Vagina (tissue), 2 donors: ENCODE results near the gene UBQLN4. TPM values are rescaled to one million over a fixed set of nuclear protein-coding genes. Genes with fewer than 3 reads are reported as not detected.

ENCODE experiments used
- DNase-seq, 2 donors: peaks; one replicate each; pipeline ENCODE4 v3.0.0-alpha.2; 2017; ENCODE audit errors: extremely low spot score in 2 of 2
- H3K27ac ChIP-seq: fragments of 200-600 bp; sonication (generic); one replicate; pipeline ENCODE4 v1.5.1; 2019
- H3K27me3 ChIP-seq: fragments of 200-600 bp; sonication (generic); one replicate; pipeline ENCODE4 v1.5.1; 2019
- H3K36me3 ChIP-seq, 2 donors: fragments of 200-600 bp; sonication (generic); one replicate each; pipeline ENCODE4 v1.5.1; 2017 to 2019
- H3K4me1 ChIP-seq: fragments of 200-600 bp; sonication (generic); one replicate; pipeline ENCODE4 v1.5.1; 2019
- H3K4me3 ChIP-seq, 2 donors: fragments of 200-600 bp; sonication (generic); 1 replicate in 1 of 2; 2 replicates in 1 of 2; pipeline ENCODE4 v1.5.1; 2016 to 2019
- H3K9me3 ChIP-seq: fragments of 200-600 bp; sonication (generic); one replicate; pipeline ENCODE4 v1.5.1; 2019
- POLR2A ChIP-seq, 2 donors: fragments of 450-650 bp; IDR thresholded peaks; one replicate each; pipeline ENCODE4 v1.6.1; 2017; ENCODE audit warnings: antibody characterized with exemption in 2 of 2, mild to moderate bottlenecking in 2 of 2, moderate library complexity in 2 of 2
- POLR2AphosphoS5 ChIP-seq, 2 donors: sonication (generic); formaldehyde crosslinking; IDR thresholded peaks; one replicate each; pipeline ENCODE4 v1.9.0; 2017; ENCODE audit warnings: antibody characterized with exemption in 2 of 2, mild to moderate bottlenecking in 2 of 2, low read depth in 1 of 2; ENCODE audit not compliant: insufficient read depth in 1 of 2
- intact Hi-C: fragments of 100-400 bp; cut with DNase I; formaldehyde crosslinking; loops from one replicate; pipeline ENCODE4 v1.15.1; 2023
- total RNA-seq: library from RNA; depleted of rRNA; stranded (reverse); fragments of >200 nt; gene quantifications from one replicate; pipeline ENCODE4 v1.2.3, GENCODE V29; 2016
- TF ChIP-seq, protein P1 (sequence below), 3 experiments: fragments of 450-650 bp in 2 of 3; fragments of 200-600 bp in 1 of 3; sonication (generic) in 1 of 3; IDR thresholded peaks; one replicate each; pipeline ENCODE4 v1.5.1; 2017 to 2019; ENCODE audit warnings: antibody characterized with exemption in 3 of 3, mild to moderate bottlenecking in 2 of 3, moderate library complexity in 2 of 3

Gene UBQLN4
- total RNA-seq, 1 donor from 2014 or later: 27.0 TPM

DNA sequence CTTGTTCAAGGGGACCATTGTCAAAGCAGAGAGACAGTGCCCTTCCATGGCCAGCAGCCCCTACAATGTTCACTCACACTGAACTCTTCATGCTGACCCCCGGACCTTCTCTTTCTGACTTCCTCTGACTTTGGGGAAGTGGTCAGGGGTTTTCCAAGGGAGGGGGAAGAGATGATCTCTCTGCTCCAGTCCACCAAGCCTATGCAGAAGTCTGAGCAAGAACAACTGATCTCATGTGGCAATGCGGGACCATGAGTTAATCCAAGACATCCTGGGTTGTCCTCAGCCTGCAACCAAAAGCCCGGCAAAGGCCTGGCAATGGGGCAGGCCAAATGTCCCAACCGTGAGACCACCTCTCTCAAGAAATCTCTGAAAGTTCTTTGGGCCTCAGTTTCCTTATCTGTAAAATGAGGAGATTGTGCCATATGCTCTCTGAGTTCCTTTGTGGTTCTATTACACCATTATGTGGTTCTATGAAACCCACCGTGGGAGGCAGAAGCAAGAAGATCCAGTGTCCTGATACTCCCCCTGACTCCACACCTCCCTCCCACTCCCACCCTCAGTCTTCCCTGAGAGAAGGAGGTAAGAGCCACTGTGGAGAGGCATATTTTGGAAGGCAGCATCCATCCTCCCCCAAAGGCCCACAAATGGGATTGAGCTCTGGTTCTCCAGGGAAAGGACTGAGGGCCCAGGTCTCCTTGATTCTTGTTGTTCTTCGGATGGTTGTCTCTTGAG lies 63.4 kb downstream of the UBQLN4 start:
- TF ChIP-seq POLR2A (IDR thresholded peaks at IDR 0.05) (no peak), POLR2AphosphoS5 (IDR thresholded peaks at IDR 0.05; ENCODE audit: insufficient read depth in 1 of 2, low read depth in 1 of 2) (no peak)
- TF ChIP-seq, protein P1, sequence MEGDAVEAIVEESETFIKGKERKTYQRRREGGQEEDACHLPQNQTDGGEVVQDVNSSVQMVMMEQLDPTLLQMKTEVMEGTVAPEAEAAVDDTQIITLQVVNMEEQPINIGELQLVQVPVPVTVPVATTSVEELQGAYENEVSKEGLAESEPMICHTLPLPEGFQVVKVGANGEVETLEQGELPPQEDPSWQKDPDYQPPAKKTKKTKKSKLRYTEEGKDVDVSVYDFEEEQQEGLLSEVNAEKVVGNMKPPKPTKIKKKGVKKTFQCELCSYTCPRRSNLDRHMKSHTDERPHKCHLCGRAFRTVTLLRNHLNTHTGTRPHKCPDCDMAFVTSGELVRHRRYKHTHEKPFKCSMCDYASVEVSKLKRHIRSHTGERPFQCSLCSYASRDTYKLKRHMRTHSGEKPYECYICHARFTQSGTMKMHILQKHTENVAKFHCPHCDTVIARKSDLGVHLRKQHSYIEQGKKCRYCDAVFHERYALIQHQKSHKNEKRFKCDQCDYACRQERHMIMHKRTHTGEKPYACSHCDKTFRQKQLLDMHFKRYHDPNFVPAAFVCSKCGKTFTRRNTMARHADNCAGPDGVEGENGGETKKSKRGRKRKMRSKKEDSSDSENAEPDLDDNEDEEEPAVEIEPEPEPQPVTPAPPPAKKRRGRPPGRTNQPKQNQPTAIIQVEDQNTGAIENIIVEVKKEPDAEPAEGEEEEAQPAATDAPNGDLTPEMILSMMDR (IDR thresholded peaks at IDR 0.05): no peak
- no peaks in the 10 kb centered on the region for H3K9me3 ChIP-seq
- intact Hi-C loops: no loop called here
- H3K27me3 ChIP-seq: no peaks in the 10 kb centered on the region
- no peak for DNase-seq
- H3K27ac ChIP-seq: no peak overlapping the region
- no peak overlapping the region for H3K4me3 ChIP-seq
- H3K4me1 ChIP-seq: no peaks in the 10 kb centered on the region
- H3K36me3 ChIP-seq: no peaks in the 10 kb centered on the region

DNA sequence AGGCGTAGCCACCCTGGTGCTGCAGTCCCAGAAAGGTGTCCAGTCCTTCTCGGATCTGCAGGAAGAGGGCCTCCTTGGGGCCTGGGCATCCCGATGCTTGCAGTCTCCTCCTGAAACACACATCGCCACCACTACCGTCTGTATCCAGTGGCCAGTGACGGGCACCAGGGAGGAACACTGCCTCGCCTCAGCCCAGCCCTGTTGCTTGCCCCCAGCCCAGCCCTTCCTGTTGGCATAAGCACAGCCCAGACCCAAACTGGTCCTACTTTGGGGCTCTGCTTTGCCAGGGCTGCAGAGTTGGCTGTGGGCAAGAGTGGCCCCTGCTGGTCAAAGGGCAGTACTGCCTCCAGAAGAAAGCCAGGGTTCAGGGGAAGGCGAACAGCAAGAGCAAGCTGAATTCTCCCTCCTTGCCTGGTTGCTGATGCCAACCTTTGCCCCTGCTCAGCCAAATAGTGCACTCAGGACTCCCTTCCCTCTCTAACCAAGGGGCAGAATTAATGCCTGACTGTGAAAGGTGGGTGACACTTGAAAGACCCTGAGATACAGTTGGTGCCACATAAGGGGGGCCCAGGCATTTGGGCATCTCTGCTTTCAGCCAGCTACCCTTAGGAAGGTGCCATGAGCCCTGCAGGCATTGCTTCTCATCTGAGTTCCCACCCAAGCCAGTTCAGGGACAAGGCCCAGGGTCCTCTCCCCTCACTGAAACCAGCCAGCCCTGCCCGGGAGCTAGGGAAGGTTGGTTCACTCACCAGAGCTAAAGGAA lies 64.2 kb downstream of the UBQLN4 start:
- Histone ChIP-seq H3K27ac (peak overlapping the region; percentile 73), H3K4me1 (peaks cover 1% of the 10 kb centered on the region), H3K9me3 (no peaks in the 10 kb centered on the region), H3K4me3 (peak overlapping the region; percentile 35 to 40), H3K27me3 (no peaks in the 10 kb centered on the region), H3K36me3 (no peaks in the 10 kb centered on the region)
- no peak for DNase-seq
- TF ChIP-seq POLR2AphosphoS5 (IDR thresholded peaks at IDR 0.05; ENCODE audit: insufficient read depth in 1 of 2, low read depth in 1 of 2) (peak; percentile 17 to 69), POLR2A (IDR thresholded peaks at IDR 0.05) (no peak)
- TF ChIP-seq, protein P1 (IDR thresholded peaks at IDR 0.05): peak; percentile 96 to 99 (median 98)
- intact Hi-C loops: no loop called here

Other genes with a start within 250 kb of the UBQLN4 start
- 50.3 TPM for gene GON4L, start 196.6 kb downstream of the UBQLN4 start, total RNA-seq
- 20.9 TPM for gene SYT11, start 194.2 kb downstream of the UBQLN4 start, total RNA-seq
- gene RIT1, start 142.4 kb downstream of the UBQLN4 start, total RNA-seq: 38.3 TPM
- gene KHDC4, start 119.4 kb downstream of the UBQLN4 start, total RNA-seq: 47.6 TPM
- not detected for gene RXFP4, start 112.2 kb downstream of the UBQLN4 start, total RNA-seq
- gene ARHGEF2, start 75.3 kb downstream of the UBQLN4 start, total RNA-seq: 76.4 TPM
- 187 TPM for gene SSR2, start 32.8 kb downstream of the UBQLN4 start, total RNA-seq
- 73.9 TPM for gene LAMTOR2, start 984 bp upstream of the UBQLN4 start, total RNA-seq
- gene RAB25, start 7.4 kb upstream of the UBQLN4 start, total RNA-seq: 52.1 TPM
- 1.2 TPM for gene MEX3A, start 28.7 kb upstream of the UBQLN4 start, total RNA-seq
- 436 TPM for gene LMNA, start 60.9 kb upstream of the UBQLN4 start, total RNA-seq
- gene SEMA4A, start 99.8 kb upstream of the UBQLN4 start, total RNA-seq: 18.7 TPM
- gene SLC25A44, start 140.3 kb upstream of the UBQLN4 start, total RNA-seq: 14.0 TPM
- gene PMF1, start 159.2 kb upstream of the UBQLN4 start, total RNA-seq: 44.7 TPM
- not detected for gene BGLAP, start 188.4 kb upstream of the UBQLN4 start, total RNA-seq
- 2.0 TPM for gene PAQR6, start 194.3 kb upstream of the UBQLN4 start, total RNA-seq
- 57.7 TPM for gene SMG5, start 229.0 kb upstream of the UBQLN4 start, total RNA-seq
- 27.3 TPM for gene TMEM79, start 230.5 kb upstream of the UBQLN4 start, total RNA-seq
- 36.1 TPM for gene GLMP, start 241.9 kb upstream of the UBQLN4 start, total RNA-seq
- not detected for gene VHLL, start 245.5 kb upstream of the UBQLN4 start, total RNA-seq